Measurements from ENCODE around the gene KDM2B. TPM values are rescaled to one million over a fixed set of nuclear protein-coding genes. Genes with fewer than 3 reads are reported as not detected.

KDM2B gene
- total and polyA plus RNA-seq, 2 experiments from 2014 or later = 59.4 to 161 TPM

DNA sequence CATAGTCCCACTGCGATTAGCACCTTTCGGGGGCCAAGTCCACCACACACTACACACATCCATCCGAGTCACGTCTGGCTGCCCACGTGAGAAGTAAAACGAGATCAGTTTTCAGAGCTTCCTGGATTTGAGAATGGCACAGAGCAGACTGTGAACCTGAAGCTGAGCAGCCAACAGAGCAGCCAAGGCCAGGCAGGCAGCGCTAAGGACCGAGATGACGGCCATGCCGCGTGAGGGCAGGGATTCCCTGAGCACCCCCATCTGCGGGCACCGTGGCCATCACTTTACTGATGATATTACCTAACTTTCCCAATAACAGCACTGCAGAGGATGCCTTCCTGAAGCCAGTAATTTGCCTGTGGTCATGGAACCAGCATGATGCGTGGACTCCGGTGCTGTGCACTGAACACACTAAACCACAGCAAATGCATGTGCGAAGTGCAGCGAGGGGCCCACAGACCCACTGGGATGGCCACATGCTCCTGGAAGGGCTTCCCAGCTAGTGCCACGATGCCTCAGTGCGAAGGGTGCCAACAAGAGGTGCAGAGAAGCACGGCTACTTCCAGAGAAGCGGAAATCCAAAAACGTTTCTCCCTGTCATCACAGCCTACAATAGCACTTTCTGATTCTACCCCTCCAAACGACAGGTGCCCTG lies 124.9 kb downstream of the KDM2B start:
- Histone ChIP-seq H3K79me2 (replicated peaks; ENCODE audit: insufficient read depth) (peaks cover 85% of the 10 kb centered on the region), H4K20me1 (replicated peaks; ENCODE audit: insufficient read depth) (peaks cover 43% of the 10 kb centered on the region), H3K27ac (ENCODE audit: low read depth) (no peak overlapping the region), H3K4me3 (no peak overlapping the region), H2AFZ (no peak overlapping the region), H3K9me2 (ENCODE audit: insufficient read depth) (no peaks in the 10 kb centered on the region), H3K4me1 (ENCODE audit: insufficient read depth) (no peaks in the 10 kb centered on the region), H3K36me3 (ENCODE audit: insufficient read depth) (peaks cover 6% of the 10 kb centered on the region; the same call in 1 of the 2 replicates), H3K4me2 (no peak overlapping the region), H3K27me3 (ENCODE audit: insufficient read depth) (no peaks in the 10 kb centered on the region), H3F3A (replicated peaks; ENCODE audit: low read depth) (no peaks in the 10 kb centered on the region)
- TF ChIP-seq EZH2phosphoT487 (IDR thresholded peaks at IDR 0.05; ENCODE audit: unreplicated experiment) = no peak
- no peak for TF ChIP-seq ZNF114 (CRISPR knock-in tag; IDR thresholded peaks at IDR 0.05)
- no peak for TF ChIP-seq NANOG (IDR thresholded peaks at IDR 0.05; ENCODE audit: borderline replicate concordance)
- TF ChIP-seq, protein P1, sequence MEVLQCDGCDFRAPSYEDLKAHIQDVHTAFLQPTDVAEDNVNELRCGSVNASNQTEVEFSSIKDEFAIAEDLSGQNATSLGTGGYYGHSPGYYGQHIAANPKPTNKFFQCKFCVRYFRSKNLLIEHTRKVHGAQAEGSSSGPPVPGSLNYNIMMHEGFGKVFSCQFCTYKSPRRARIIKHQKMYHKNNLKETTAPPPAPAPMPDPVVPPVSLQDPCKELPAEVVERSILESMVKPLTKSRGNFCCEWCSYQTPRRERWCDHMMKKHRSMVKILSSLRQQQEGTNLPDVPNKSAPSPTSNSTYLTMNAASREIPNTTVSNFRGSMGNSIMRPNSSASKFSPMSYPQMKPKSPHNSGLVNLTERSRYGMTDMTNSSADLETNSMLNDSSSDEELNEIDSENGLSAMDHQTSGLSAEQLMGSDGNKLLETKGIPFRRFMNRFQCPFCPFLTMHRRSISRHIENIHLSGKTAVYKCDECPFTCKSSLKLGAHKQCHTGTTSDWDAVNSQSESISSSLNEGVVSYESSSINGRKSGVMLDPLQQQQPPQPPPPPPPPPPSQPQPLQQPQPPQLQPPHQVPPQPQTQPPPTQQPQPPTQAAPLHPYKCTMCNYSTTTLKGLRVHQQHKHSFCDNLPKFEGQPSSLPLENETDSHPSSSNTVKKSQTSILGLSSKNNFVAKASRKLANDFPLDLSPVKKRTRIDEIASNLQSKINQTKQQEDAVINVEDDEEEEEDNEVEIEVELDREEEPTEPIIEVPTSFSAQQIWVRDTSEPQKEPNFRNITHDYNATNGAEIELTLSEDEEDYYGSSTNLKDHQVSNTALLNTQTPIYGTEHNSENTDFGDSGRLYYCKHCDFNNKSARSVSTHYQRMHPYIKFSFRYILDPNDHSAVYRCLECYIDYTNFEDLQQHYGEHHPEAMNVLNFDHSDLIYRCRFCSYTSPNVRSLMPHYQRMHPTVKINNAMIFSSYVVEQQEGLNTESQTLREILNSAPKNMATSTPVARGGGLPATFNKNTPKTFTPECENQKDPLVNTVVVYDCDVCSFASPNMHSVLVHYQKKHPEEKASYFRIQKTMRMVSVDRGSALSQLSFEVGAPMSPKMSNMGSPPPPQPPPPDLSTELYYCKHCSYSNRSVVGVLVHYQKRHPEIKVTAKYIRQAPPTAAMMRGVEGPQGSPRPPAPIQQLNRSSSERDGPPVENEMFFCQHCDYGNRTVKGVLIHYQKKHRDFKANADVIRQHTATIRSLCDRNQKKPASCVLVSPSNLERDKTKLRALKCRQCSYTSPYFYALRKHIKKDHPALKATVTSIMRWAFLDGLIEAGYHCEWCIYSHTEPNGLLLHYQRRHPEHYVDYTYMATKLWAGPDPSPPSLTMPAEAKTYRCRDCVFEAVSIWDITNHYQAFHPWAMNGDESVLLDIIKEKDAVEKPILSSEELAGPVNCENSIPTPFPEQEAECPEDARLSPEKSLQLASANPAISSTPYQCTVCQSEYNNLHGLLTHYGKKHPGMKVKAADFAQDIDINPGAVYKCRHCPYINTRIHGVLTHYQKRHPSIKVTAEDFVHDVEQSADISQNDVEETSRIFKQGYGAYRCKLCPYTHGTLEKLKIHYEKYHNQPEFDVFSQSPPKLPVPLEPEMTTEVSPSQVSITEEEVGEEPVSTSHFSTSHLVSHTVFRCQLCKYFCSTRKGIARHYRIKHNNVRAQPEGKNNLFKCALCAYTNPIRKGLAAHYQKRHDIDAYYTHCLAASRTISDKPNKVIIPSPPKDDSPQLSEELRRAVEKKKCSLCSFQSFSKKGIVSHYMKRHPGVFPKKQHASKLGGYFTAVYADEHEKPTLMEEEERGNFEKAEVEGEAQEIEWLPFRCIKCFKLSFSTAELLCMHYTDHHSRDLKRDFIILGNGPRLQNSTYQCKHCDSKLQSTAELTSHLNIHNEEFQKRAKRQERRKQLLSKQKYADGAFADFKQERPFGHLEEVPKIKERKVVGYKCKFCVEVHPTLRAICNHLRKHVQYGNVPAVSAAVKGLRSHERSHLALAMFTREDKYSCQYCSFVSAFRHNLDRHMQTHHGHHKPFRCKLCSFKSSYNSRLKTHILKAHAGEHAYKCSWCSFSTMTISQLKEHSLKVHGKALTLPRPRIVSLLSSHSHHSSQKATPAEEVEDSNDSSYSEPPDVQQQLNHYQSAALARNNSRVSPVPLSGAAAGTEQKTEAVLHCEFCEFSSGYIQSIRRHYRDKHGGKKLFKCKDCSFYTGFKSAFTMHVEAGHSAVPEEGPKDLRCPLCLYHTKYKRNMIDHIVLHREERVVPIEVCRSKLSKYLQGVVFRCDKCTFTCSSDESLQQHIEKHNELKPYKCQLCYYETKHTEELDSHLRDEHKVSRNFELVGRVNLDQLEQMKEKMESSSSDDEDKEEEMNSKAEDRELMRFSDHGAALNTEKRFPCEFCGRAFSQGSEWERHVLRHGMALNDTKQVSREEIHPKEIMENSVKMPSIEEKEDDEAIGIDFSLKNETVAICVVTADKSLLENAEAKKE (CRISPR knock-in tag; IDR thresholded peaks at IDR 0.05) = no peak
- TF ChIP-seq STAT1 (IDR thresholded peaks at IDR 0.05; ENCODE audit: unreplicated experiment) = no peak
- no peak for TF ChIP-seq POLR2AphosphoS5 (IDR thresholded peaks at IDR 0.05; ENCODE audit: low read depth)
- no peak for TF ChIP-seq JUNB (IDR thresholded peaks at IDR 0.05; ENCODE audit: unreplicated experiment)
- TF ChIP-seq EZH2 (IDR thresholded peaks at IDR 0.05; ENCODE audit: low read depth, unreplicated experiment) = no peak
- TF ChIP-seq, protein P2, sequence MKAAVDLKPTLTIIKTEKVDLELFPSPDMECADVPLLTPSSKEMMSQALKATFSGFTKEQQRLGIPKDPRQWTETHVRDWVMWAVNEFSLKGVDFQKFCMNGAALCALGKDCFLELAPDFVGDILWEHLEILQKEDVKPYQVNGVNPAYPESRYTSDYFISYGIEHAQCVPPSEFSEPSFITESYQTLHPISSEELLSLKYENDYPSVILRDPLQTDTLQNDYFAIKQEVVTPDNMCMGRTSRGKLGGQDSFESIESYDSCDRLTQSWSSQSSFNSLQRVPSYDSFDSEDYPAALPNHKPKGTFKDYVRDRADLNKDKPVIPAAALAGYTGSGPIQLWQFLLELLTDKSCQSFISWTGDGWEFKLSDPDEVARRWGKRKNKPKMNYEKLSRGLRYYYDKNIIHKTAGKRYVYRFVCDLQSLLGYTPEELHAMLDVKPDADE (IDR thresholded peaks at IDR 0.05) = no peak
- no peak for TF ChIP-seq ZNF331 (CRISPR knock-in tag; IDR thresholded peaks at IDR 0.05; ENCODE audit: low read depth)
- TF ChIP-seq, protein P3, sequence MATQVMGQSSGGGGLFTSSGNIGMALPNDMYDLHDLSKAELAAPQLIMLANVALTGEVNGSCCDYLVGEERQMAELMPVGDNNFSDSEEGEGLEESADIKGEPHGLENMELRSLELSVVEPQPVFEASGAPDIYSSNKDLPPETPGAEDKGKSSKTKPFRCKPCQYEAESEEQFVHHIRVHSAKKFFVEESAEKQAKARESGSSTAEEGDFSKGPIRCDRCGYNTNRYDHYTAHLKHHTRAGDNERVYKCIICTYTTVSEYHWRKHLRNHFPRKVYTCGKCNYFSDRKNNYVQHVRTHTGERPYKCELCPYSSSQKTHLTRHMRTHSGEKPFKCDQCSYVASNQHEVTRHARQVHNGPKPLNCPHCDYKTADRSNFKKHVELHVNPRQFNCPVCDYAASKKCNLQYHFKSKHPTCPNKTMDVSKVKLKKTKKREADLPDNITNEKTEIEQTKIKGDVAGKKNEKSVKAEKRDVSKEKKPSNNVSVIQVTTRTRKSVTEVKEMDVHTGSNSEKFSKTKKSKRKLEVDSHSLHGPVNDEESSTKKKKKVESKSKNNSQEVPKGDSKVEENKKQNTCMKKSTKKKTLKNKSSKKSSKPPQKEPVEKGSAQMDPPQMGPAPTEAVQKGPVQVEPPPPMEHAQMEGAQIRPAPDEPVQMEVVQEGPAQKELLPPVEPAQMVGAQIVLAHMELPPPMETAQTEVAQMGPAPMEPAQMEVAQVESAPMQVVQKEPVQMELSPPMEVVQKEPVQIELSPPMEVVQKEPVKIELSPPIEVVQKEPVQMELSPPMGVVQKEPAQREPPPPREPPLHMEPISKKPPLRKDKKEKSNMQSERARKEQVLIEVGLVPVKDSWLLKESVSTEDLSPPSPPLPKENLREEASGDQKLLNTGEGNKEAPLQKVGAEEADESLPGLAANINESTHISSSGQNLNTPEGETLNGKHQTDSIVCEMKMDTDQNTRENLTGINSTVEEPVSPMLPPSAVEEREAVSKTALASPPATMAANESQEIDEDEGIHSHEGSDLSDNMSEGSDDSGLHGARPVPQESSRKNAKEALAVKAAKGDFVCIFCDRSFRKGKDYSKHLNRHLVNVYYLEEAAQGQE (IDR thresholded peaks at IDR 0.05; ENCODE audit: unreplicated experiment) = no peak
- Mint-ChIP-seq H3K36me3 (ENCODE audit: low read depth) (peaks cover 28% of the 10 kb centered on the region), H3K27me3 (ENCODE audit: insufficient read depth, low read depth, poor library complexity) (peaks cover 13% of the 10 kb centered on the region), H3K27ac (no peak overlapping the region), H3K4me1 (peaks cover 22% of the 10 kb centered on the region; the same call in 2 of the 3 replicates), H3K4me3 (no peak overlapping the region; the same call in 2 of the 3 replicates), H3K9me3 (no peaks in the 10 kb centered on the region; the same call in 2 of the 3 replicates)
- DNase-seq (ENCODE audit: low spot score) (no peak), ATAC-seq (no peak)

Measured in GM23338 (cell line).